TTC549 (cell line): ENCODE measurements around the gene VIPAS39.

Experiments
- FAIRE-seq: peaks from 2 replicates; lab custom pipeline; 2012; peaks lifted over from hg19 to GRCh38; lab: Jason Lieb, UNC

The VIPAS39 gene

DNA sequence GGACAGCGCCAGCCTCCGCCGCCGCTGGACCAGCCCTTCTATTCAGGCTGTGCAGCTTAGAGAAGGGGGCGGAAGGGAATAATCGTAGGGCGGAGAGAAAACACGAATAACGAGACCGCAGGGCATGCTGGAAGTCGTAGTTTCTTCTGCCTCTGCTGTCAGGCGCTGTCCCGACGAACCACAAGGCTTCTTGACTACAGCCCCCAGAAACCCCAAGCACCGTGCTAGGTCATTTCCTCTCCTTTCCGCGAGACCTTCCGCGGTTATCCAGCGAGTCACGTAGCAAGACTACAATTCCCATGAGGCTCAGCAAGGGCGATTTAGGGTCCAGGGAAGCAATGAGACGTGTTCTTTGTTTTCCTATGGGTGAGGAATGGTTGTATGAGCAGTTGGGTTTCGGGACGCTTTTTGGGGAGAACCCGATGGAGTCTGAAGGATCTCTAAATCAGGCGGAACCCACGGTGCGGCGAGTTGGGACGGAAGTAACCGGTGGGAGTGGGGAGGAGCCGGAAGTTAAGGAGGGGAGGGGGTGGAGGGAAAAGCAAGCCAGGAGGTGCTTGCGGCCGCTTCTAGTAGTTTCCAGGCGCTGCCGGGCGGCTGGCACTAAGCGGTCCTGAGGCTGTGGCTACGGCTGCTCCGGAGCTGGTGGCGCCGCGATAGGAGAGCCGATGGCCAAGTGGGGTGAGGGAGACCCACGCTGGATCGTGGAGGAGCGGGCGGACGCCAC is at the start of gene VIPAS39, which contains the start of gene AHSA1:
Gene VIPAS39, minus strand, starts transcription at position 80 of the 727 bp plus-strand sequence. CDS start 3,499 bp downstream, outside the sequence.
Gene AHSA1, plus strand, starts transcription at position 572 of the 727 bp plus-strand sequence. Its CDS starts 97 bp downstream, at position 669.
- peak; percentile 84 for FAIRE-seq

DNA sequence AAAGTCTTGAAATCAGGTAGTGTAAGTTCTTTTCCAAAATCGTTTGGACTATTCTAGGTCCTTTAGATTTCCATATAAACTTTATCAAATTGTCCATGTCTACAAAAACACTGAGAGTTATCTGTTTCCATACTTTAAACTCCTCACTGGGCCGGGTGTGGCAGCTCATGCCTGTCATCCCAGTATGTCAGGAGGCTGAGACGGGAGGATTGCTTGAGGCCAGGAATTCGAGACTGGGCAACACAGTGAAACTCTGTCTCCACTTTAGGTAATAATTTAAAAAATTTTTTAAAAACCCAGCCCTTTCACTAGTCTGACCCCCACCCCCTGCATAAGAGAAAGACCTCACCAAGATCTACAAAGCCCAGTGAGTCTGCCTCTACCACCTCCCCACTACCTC is 47.6 kb upstream of the VIPAS39 start:
- no peak for FAIRE-seq

DNA sequence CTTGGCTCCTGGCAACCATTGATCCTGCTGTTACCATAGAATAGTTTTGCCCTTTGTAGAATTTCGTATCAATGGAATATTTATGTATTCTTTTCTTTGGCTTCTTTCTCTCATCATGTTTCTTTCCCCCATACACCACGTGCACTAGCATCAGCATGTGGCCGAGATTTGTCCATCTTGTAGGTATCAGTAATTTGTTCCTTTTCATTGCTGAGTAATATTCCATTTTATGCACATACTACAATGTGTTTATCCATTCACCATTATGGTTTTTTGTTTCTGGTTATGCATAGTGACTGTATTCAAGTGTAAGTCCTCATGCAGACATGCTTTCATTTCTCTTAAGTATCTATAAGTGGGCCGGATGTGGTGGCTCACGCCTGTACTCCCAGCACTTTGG is 45.7 kb upstream of the VIPAS39 start:
- no peak for FAIRE-seq

DNA sequence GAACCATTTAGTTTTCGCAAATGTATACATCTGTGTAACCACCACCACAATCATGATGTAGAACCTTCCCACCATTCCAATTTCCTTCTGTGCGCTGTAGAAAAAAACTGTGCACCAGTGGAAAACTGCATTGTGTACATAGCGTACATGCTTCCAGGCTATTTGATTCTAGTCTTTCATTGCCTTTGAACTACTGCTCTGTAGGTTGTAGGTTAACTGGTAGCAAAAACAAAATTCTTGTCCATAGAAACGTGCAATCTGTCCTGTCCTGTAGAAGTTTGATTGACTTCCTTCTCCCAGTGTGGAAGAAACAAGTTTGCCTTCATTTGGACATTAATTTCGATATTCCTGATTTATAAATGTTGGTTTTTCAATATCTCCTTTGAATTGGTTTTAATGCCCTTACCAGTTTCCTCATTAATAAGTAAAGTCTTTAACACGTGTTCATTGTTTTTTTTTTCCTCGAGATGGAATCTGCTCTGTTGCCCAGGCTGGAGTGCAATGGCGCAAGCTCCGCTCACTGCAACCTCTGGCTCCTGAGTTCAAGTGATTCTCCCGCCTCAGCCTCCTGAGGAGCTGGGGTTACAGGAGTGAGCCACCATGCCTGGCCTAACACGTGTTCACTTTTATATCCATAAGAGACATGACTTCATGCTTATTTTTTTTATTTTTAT is 44.8 kb upstream of the VIPAS39 start:
- FAIRE-seq, result no peak

DNA sequence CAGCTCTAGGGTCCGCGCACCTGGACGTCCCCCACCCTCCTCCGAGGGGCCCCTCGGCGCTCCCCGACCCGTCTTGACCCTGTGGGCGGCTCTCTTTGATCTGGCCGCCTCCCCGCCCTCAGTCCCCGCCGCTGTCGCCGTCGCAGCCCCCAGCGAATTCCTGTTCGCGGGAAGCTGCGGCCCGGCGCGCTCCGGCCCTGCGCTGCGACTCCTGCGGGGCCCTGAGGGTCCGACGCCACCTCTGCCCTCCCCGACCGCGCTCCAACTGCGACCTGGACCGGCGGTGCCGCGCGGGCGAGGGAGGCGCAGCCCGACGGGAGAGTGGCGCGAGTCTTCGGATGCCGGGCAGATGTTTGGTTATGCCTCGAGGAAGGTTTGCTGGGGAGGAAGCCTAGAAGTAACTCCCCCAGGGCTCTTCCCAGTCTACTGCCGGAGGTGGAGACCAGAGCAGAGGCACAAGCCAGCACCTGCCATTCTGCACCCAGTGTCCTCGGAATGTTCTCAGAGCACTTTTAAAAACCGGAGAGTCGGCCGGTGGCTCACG is 41.7 kb upstream of the VIPAS39 start:
- FAIRE-seq, result no peak

DNA sequence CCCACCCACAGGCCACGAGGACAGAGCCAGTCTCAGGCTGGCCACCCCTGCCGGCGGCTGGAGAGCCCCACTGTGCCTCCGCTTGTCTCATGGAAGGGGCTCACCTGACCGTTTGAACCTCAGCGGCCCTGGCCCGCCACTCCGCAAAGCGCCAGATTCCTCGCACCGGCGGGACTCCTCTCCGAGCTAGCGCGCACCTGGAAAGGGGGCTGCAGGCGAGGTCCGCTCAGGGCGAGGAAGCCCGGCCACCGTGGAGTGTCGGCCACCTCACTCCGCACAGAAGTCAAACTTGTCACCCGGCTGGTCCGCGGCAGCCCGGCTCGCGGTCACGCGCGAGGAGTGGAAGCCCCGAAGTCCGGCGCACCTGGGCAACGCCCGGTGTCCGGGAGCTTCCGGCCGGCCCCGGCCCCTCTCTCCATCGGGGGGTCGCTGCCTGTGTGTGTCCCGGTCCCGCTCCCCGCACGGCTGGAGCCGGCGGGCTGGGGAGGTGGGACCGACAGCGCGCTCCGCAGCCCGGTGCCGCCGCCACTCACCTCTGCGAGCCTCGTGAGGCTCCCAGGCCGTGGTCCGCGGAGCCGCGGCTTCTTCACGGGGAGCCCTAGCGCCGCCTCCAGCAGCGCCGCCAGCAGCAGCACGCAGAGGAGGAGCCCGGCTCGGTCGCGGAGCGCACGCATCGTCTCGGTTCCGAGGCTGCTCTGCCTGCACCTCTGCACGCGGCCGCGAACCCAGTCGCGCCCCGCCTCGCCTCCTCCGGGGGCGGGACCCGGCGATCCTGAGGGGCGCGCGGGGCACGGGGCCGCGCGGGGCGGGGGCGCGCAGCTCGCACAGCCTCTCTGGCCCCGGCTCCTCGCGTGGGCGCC is 40.9 kb upstream of the VIPAS39 start, which contains the start of gene ISM2:
Gene ISM2, minus strand, starts transcription at position 697 of the 860 bp plus-strand sequence. Its CDS starts 23 bp downstream, at position 674.
- FAIRE-seq, result no peak

DNA sequence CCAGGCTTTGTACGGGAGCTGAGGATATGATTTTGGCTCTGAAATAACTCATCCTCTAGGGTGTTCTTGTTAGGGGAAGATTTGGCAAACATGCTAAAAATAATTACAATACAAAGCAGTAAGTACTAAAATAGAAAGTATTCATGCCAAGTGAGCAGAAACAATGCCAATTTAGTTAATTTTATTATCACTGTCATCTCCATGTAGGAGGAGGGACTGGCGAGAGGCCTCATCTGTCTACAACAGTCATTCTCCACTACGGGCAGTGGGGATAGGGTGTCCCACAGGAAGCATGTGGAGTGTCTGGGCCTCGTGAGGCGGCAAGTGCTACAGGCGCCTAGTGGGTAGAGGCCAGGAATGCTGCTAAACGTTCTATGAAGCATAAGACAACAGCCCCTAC is 37.9 kb upstream of the VIPAS39 start:
- FAIRE-seq, result no peak

DNA sequence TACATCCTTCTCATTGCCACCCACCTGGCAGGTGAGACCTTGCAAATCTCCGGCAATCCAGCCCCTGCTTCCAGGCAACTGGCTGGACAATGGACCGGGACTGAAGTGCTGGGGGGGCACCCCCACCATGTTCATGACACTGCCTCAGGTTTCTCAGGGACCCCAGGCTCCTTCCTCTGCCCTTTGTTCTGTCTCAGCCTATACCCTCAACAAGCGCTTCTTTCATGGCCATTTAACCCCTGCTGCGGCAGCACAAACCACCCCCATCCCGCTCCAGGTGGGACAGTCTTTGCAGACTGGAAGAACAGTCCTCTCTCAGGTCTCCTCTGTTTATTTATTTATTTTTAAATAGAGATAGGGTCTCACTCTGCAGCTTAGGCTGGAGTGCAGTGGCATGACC is 33.7 kb upstream of the VIPAS39 start:
- FAIRE-seq, result no peak

DNA sequence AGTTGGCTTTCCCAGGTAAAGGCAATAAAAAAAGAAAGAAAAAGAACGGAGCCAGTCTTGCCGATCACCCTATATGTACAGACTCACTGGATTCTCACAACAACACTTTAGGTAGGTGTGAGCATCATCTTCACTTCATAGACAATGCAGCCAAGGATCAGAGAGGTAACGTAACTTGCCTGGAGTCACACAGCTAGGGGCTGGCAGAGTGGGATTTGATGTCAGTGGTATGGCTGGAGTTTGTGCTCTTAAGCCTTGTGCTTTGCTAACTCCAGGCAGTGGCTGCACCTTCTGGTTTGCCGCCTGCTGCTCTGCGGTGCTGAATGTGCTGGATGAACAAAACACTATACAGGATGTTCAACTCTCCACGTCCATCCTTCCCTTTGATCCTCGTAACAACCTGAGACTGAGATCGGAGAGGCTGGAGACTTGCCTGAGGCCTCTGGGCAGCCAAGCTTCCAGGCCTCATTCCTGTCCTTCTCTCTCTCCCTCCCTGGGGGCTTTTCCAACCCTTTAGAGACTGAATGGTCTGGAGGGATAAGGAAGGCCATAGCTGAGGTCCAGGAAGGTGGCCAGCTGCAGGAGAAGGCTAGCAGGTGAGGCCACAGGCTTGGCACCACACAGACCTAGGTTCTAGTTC is 33.1 kb upstream of the VIPAS39 start:
- FAIRE-seq, result no peak

DNA sequence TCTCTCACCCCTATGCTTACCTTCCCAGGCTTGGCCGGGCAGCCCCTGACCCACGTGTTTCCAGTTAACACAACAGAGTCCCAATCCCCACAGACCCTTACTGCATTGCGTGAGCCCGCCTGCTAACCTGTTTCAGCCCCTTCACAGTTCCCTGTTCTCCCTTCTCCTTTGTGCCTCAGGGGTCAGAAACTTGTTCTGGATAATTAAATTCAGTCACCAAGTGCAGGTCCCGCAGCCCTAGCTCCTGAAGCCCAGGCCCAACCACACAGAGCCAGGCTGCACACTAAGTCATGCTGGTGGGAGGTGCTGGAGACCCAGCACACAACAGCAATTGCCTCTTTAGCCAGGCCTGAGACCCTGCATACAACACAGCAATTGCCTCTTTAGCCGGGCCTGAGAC is 31.6 kb upstream of the VIPAS39 start:
- no peak for FAIRE-seq

DNA sequence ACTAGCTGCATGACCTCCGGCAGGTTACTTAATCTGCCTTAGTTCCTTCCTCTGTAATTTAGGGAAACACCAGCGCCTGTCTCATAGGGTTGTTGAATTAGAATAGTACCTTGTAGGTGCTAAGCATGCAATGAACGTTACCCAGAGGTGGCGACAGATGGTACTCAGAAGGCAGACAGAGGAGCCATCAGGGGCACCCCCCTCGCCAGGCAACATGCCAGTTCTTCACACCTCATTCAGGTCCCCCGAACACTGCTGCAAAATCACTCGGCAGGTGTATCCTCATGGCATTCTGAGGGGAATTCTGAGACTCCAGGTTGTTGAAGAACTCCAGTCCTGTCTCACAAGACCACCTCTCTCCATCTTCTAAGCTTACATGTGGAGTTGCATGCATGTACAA is 31.2 kb upstream of the VIPAS39 start:
- FAIRE-seq, result no peak

DNA sequence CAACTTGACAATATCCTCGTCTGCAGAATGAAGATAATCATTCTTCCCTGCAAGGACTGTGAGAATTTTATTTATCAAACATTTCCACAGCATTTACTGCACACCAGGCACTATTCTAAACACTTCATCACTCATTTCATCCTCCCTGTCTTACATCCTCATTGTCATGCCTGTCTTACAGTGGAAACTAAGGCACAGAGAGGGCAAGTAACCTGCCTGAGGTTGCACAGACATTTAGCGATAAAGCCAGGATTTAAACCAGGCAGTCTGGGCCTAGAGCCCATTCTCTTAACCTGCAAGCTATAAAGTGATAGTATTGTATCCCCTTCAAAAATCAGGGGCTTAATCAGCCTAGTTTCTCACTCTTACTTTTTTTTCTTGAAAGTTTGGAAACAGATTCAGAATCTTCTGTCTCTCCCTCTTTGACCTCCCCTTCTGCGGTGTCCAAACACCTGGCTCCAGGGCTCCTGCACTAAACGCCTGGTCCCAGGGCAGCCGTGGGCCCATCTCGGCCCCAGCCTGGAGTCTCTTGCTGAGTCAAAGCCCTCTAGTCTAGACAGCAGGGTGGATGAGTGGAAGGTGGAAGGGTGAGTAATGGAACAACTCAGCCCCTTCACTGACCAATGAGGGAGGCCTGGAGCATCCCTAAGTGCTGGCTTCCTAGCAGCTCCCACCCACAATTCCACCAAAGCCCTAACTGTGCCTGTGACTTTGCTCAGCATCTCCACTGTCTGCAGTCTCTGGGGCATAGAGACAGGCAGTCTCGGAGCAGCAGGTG is 28.7 kb upstream of the VIPAS39 start:
- FAIRE-seq, result no peak

DNA sequence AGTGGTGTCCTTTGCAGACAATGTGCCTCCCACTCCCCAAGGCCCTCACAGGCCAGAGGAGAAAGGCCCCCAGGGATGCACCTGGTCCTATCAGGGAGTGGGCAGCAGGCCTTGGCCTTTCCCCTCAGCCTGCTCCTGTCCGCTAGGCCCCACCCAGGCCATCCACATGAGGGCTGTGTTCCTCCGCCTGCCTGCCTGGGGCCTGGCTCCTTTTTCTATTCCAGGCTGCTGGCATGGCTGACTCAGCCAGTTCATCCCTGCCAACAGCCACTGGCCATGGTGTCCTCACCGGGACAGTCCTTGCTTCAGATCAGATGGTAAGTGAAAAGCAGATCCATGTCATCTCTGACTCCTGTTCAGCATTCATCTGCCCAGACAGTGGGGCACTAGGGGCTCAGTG is 27.9 kb upstream of the VIPAS39 start:
- FAIRE-seq, result no peak

DNA sequence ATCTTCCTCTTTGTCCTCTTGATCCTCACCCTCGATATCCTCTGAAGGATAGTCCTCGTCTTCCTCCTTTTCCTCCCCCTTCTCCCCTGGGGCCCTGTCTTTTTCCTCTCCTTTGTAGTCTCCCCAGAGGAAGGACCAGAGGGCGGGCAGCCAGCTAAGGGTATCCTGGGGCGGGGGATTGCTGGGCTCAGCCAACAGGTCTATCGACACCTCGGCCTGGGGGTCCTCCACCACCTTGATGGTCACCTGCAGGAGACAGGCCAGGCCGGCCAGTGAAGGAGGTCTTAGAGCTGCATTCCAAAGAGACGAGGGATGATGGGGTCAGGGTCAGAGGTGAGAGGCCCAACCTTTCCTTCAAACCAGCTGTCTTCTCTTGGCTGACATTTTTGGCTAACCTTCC is 25.0 kb upstream of the VIPAS39 start:
- no peak for FAIRE-seq

DNA sequence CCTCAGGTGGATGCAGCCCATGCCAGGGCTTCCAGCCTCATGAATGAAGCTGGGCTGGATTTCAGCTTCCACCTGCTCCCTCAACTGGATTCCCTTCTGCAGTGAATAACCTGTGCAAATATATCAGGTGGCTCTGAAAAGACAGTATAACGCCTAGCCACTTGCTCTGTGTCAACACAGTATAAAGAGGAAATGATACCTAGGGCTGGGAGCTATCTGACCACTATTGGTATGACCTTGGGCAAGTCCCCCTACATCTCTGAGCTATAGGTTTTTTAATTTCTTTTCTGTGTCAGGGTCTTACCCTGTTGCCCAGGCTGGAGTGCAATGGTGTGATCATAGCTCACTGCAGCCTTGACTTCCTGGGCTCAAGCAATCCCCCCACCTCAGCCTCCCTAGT is 21.4 kb upstream of the VIPAS39 start:
- no peak for FAIRE-seq

DNA sequence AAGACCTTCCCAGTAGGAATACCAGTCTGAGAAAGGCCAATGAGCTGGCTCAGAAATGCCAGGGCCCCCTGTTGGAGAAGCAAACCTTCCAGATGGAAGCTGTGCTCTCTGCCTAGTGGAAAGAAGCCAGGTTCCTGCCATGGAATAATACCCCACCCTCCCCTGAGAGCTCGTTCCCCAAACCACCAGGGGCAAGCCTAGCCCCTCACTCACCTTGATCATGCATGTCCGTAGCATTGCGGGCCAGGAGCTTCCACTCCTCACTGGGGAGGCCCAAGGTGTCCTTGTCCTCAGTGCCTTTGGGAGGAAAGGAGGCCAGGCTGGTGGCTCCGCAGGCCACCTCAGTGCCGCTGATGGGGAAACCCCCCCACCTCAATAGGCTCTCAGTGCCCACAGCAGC is 20.6 kb upstream of the VIPAS39 start:
- no peak for FAIRE-seq

DNA sequence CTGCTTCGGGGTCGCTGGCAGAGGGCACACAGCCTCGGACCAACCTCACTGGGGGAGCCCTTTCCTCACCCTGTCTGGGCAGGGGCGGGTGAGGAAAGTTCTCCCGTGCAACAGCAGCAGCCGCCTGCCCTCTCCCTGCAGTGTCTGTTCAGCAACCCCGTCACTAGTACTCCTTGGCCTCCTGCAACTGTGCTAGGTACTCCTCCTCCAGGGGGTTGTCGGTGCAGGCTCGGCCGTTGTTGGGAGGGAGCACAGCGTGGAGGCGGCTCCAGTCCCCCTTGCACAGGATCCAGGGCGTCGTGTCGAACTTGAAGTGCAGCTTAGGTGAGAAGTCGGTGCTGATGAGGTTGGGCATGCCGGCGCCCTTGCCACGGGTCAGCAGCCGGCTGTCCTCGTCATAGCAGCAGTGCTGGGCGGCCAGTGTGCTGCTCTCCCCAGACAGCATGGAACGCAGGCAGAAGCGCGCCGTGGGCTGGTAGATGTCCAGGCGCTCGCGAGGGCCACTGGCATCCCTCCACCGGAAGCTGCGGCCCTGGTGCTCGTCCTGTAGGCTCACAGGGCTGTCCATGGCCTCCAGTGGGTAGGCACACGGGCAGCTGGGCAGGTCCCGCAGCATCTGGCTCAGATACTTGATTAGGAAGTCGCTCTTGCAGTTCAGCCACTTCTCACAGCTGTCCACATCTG is 18.2 kb upstream of the VIPAS39 start:
- FAIRE-seq, result no peak

DNA sequence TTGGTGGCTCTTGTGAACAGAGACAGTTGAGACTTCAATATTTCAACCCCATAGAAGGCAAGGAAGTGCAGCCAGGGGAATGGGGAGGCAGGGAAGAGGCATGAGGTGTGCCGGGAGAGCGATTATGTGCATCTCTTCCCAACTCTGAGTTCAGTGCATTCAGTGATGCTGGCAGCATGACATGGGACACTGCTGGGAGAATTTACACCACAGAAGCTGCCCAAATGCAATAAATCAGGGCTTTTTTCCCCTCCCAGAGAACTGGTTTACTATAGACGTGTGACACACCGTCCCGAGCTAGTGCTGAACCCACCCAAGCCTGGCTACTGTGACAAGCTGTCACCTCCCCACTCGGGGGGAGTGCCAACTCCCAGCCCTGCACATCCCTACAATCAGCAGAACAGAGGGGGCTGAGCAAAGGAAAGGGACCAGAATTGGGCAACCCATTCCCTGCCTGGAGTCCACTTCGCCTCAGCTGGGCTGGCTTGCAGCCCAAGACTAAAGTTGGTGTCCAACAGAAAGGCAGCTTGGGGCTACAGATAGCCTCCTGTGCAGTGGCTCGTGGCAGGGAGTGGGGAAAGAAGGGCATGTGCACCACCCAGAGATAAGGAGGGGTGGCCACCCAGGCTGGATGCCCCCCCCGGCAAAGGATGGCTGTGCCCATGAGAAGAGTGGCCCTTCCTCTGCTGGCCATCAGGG is 17.2 kb upstream of the VIPAS39 start:
- no peak for FAIRE-seq

DNA sequence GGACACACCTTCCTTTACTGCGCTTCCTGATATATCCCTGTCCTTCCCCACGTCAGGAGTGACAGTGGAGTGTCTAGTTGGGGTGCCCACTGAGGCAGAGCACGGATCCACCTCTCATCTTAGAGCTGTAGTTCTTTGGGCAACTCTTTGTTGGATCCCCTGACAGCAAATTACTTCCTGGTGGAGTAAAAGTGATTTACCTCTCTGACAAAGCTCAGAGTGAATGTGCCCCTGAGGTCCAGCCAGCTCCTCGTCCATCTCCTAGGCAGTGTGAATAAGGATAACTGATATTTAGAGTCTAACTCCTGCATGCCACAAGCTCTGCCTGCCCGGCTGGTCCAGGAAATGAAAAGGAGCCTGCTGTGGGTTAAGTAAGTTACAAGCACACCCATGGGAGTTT is 16.5 kb upstream of the VIPAS39 start:
- no peak for FAIRE-seq
